Sciatic nerve (tissue), 1 donor: ENCODE results near the gene DMPK. TPM values are rescaled to one million over a fixed set of nuclear protein-coding genes. Genes with fewer than 3 reads are reported as not detected.

ENCODE experiments used
- total RNA-seq: library from RNA; stranded (reverse); fragmentation: NEBNext Ultra II Directional; extraction: Animal tissue kit (Norgen Biotek cat#: 25700); gene quantifications from one replicate; pipeline ENCODE4 v1.2.1, GENCODE V29; 2021
- donor health status: DM: no; HTN: no; CAD: no.

DMPK gene
- total RNA-seq, 1 donor from 2014 or later = 77.9 TPM

Other genes with a start within 250 kb of the DMPK start
- gene OPA3, start 197.7 kb downstream of the DMPK start, total RNA-seq = 10.7 TPM
- 29.7 TPM for gene GPR4, start 180.3 kb downstream of the DMPK start, total RNA-seq
- gene EML2, start 143.1 kb downstream of the DMPK start, total RNA-seq = 43.3 TPM
- 5.0 TPM for gene GIPR, start 114.3 kb downstream of the DMPK start, total RNA-seq
- gene SNRPD2, start 90.5 kb downstream of the DMPK start, total RNA-seq = 209 TPM
- gene QPCTL, start 89.8 kb downstream of the DMPK start, total RNA-seq = 10.9 TPM
- gene FBXO46, start 51.6 kb downstream of the DMPK start, total RNA-seq = 23.6 TPM
- not detected for gene MEIOSIN, start 49.1 kb downstream of the DMPK start, total RNA-seq
- gene SIX5, start 13.2 kb downstream of the DMPK start, total RNA-seq = 26.3 TPM
- 57.4 TPM for gene DMWD, start 10.4 kb upstream of the DMPK start, total RNA-seq
- 0.18 TPM for gene RSPH6A, start 32.8 kb upstream of the DMPK start, total RNA-seq
- gene SYMPK, start 80.7 kb upstream of the DMPK start, total RNA-seq = 60.9 TPM
- gene FOXA3, start 81.8 kb upstream of the DMPK start, total RNA-seq = not detected
- gene IRF2BP1, start 103.7 kb upstream of the DMPK start, total RNA-seq = 21.0 TPM
- gene MYPOP, start 120.1 kb upstream of the DMPK start, total RNA-seq = 8.6 TPM
- not detected for gene NANOS2, start 132.3 kb upstream of the DMPK start, total RNA-seq
- gene NOVA2, start 191.4 kb upstream of the DMPK start, total RNA-seq = 9.9 TPM
- gene CCDC61, start 213.0 kb upstream of the DMPK start, total RNA-seq = 17.8 TPM
- gene PGLYRP1, start 240.6 kb upstream of the DMPK start, total RNA-seq = 3.2 TPM